HepG2 (cell line): ENCODE results near the gene SSTR5. TPM values are rescaled to one million over a fixed set of nuclear protein-coding genes. Genes with fewer than 3 reads are reported as not detected.

Experiments
- CBFB ChIP-seq: sonication (generic); formaldehyde crosslinking; IDR thresholded peaks from 2 replicates; pipeline ENCODE4 v1.4.0; 2020; ENCODE audit warnings: missing genetic modification reagents
- DNMT3B ChIP-seq: conservative IDR thresholded peaks from 2 replicates; pipeline ENCODE4 v1.6.1; 2016; ENCODE audit warnings: missing biosample characterization, control low read depth
- HNF4A ChIP-seq: sonication (generic); formaldehyde crosslinking; IDR thresholded peaks from 2 replicates; pipeline ENCODE4 v1.4.0; 2020; ENCODE audit warnings: missing genetic modification reagents
- IRF1 ChIP-seq: sonication (generic); formaldehyde crosslinking; IDR thresholded peaks from 2 replicates; pipeline ENCODE4 v1.4.0; 2020; ENCODE audit warnings: low read depth, mild to moderate bottlenecking, missing genetic modification reagents
- JARID2 ChIP-seq: sonication (generic); formaldehyde crosslinking; IDR thresholded peaks from 2 replicates; pipeline ENCODE4 v1.8.1; 2023; ENCODE audit warnings: missing genetic modification reagents, inconsistent platforms; ENCODE audit not compliant: insufficient replicate concordance
- KDM2A ChIP-seq: sonication (generic); formaldehyde crosslinking; IDR thresholded peaks from 2 replicates; pipeline ENCODE4 v1.4.0; 2020; ENCODE audit warnings: low read depth, missing genetic modification reagents, borderline replicate concordance
- MAF1 ChIP-seq: sonication (generic); formaldehyde crosslinking; IDR thresholded peaks from 2 replicates; pipeline ENCODE4 v1.5.0; 2020; ENCODE audit warnings: missing genetic modification reagents, borderline replicate concordance
- MAZ ChIP-seq, 2 experiments: sonication (generic) in 1 of 2; formaldehyde crosslinking in 1 of 2; IDR thresholded peaks; 2 replicates each; pipeline versions ENCODE4 v1.5.0 to v1.6.1; 2012 to 2020; ENCODE audit warnings: low read depth in 2 of 2, mild to moderate bottlenecking in 2 of 2, borderline replicate concordance in 1 of 2, improper control_type of control experiment in 1 of 2, low read length in 1 of 2, missing genetic modification reagents in 1 of 2, moderate library complexity in 1 of 2
- MTF1 ChIP-seq: sonication (generic); formaldehyde crosslinking; IDR thresholded peaks from 2 replicates; pipeline ENCODE4 v1.5.0; 2020; ENCODE audit warnings: missing genetic modification reagents
- NFKBIZ ChIP-seq: IDR thresholded peaks from 2 replicates; pipeline ENCODE4 v1.6.1; 2018; ENCODE audit warnings: missing genetic modification reagents, missing compliant biosample characterization
- PAF1 ChIP-seq: IDR thresholded peaks from 2 replicates; pipeline ENCODE4 v1.6.1; 2016; ENCODE audit warnings: missing genetic modification reagents, missing compliant biosample characterization
- RBAK ChIP-seq: sonication (generic); formaldehyde crosslinking; IDR thresholded peaks from 2 replicates; pipeline ENCODE4 v1.5.1; 2020; ENCODE audit warnings: mild to moderate bottlenecking, missing genetic modification reagents
- REST ChIP-seq, 2 experiments: IDR thresholded peaks; 2 replicates each; pipeline ENCODE4 v1.6.1; 2011 to 2012; ENCODE audit warnings: low read length in 2 of 2, borderline replicate concordance in 1 of 2, low read depth in 1 of 2, mild to moderate bottlenecking in 1 of 2, moderate library complexity in 1 of 2
- TBX3 ChIP-seq: fragments of 450-650 bp; IDR thresholded peaks from 2 replicates; pipeline ENCODE4 v1.6.1; 2017; ENCODE audit warnings: antibody characterized with exemption, mild to moderate bottlenecking, inconsistent platforms, borderline replicate concordance
- ZFP41 ChIP-seq: sonication (generic); formaldehyde crosslinking; IDR thresholded peaks from 2 replicates; pipeline ENCODE4 v1.4.0; 2020; ENCODE audit warnings: mild to moderate bottlenecking, missing genetic modification reagents, borderline replicate concordance
- ZFP82 ChIP-seq: sonication (generic); formaldehyde crosslinking; IDR thresholded peaks from 2 replicates; pipeline ENCODE4 v1.5.1; 2020; ENCODE audit warnings: mild to moderate bottlenecking, missing genetic modification reagents, borderline replicate concordance
- ZNF367 ChIP-seq: sonication (generic); formaldehyde crosslinking; IDR thresholded peaks from 2 replicates; pipeline ENCODE4 v1.4.0; 2020; ENCODE audit warnings: missing genetic modification reagents, borderline replicate concordance
- ZNF562 ChIP-seq: sonication (generic); formaldehyde crosslinking; IDR thresholded peaks from 2 replicates; pipeline ENCODE4 v1.8.0; 2022; ENCODE audit warnings: missing genetic modification reagents, borderline replicate concordance
- ZNF782 ChIP-seq: sonication (generic); formaldehyde crosslinking; IDR thresholded peaks from 2 replicates; pipeline ENCODE4 v1.4.0; 2020; ENCODE audit warnings: missing genetic modification reagents, mild to moderate bottlenecking, borderline replicate concordance
- ZNF788 ChIP-seq: sonication (generic); formaldehyde crosslinking; IDR thresholded peaks from 2 replicates; pipeline ENCODE4 v1.5.0; 2020; ENCODE audit warnings: mild to moderate bottlenecking, missing genetic modification reagents, borderline replicate concordance
- polyA plus RNA-seq, 8 experiments: library from polyadenylated mRNA; depleted of rRNA in 3 of 8; stranded (reverse) in 7 of 8; unstranded in 1 of 8; fragments of >200 nt; fragmentation: Illumina TruSeq in 4 of 8; extraction: Trizol in 4 of 8; gene quantifications; 2 replicates each; pipeline versions ENCODE4 v1.2.1 to v1.2.3, GENCODE V29; 2011 to 2016; ENCODE audit warnings: low read depth in 4 of 8, missing spikeins in 1 of 8, mixed read lengths in 1 of 8; ENCODE audit not compliant: insufficient read depth in 1 of 8
- total RNA-seq, 5 experiments: library from RNA; depleted of rRNA; stranded (reverse); fragments of >200 nt; fragmentation: Illumina TruSeq; extraction: Trizol; gene quantifications; 2 replicates each; pipeline ENCODE4 v1.2.3, GENCODE V29; 2016; ENCODE audit warnings: low read depth in 1 of 5
- TF ChIP-seq, protein P1 (sequence below): fragments of 450-650 bp; IDR thresholded peaks from 2 replicates; pipeline ENCODE4 v1.6.1; 2017

SSTR5 gene
- total and polyA plus RNA-seq, 2 of the 13 experiments (the other 11 are each of a cell fraction or from before 2014, with no cell fraction given): 0.20 to 0.49 TPM

- TF ChIP-seq ZNF782 (peak; percentile 97; the same call in 1 of the 2 replicates), DNMT3B (CRISPR knock-in tag) (peak; percentile 89; the same call in 1 of the 2 replicates), MTF1 (CRISPR knock-in tag) (no peak; the same call in 1 of the 2 replicates), MAF1 (CRISPR knock-in tag) (no peak), ZNF562 (CRISPR knock-in tag) (0 out of 2 replicates have a peak, but pooled peaks have one; percentile 17), TBX3 (peak; percentile 56; the same call in 1 of the 2 replicates), ZFP41 (CRISPR knock-in tag) (0 out of 2 replicates have a peak, but pooled peaks have one; percentile 81), MAZ (IDR thresholded peaks at IDR 0.05; ENCODE audit: borderline replicate concordance, low read depth, low read length) (no peak), MAZ (CRISPR knock-in tag; IDR thresholded peaks at IDR 0.05; ENCODE audit: low read depth) (peak; percentile 90), HNF4A (CRISPR knock-in tag) (peak; percentile 94), REST (IDR thresholded peaks at IDR 0.05; ENCODE audit: borderline replicate concordance in 1 of 2, low read depth in 1 of 2, low read length in 2 of 2) (0 out of 4 replicates have a peak, but pooled peaks of 1 of the 2 experiments have one; percentile 20), RBAK (CRISPR knock-in tag) (0 out of 2 replicates have a peak, but pooled peaks have one; percentile 13), ZNF788 (CRISPR knock-in tag) (peak; percentile 98), ZNF367 (CRISPR knock-in tag) (no peak; the same call in 1 of the 2 replicates), IRF1 (CRISPR knock-in tag) (peak; percentile 81; the same call in 1 of the 2 replicates), JARID2 (CRISPR knock-in tag) (no peak), ZFP82 (CRISPR knock-in tag) (peak; percentile 97; the same call in 1 of the 2 replicates), PAF1 (CRISPR knock-in tag) (no peak), NFKBIZ (CRISPR knock-in tag) (peak; percentile 93), KDM2A (CRISPR knock-in tag) (peak; percentile 72), CBFB (CRISPR knock-in tag) (peak; percentile 54; the same call in 1 of the 2 replicates)
- TF ChIP-seq, protein P1, sequence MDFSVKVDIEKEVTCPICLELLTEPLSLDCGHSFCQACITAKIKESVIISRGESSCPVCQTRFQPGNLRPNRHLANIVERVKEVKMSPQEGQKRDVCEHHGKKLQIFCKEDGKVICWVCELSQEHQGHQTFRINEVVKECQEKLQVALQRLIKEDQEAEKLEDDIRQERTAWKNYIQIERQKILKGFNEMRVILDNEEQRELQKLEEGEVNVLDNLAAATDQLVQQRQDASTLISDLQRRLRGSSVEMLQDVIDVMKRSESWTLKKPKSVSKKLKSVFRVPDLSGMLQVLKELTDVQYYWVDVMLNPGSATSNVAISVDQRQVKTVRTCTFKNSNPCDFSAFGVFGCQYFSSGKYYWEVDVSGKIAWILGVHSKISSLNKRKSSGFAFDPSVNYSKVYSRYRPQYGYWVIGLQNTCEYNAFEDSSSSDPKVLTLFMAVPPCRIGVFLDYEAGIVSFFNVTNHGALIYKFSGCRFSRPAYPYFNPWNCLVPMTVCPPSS: no peak
Observed at GRCh38 chr16:1082266-1082951, 9.9 kb downstream of the SSTR5 start (continued).
